Left hindlimb (tissue), 1 donor: ENCODE measurements around the gene CERS1.

Experiments used
- DNase-seq: peaks from one replicate; pipeline ENCODE4 v3.0.0-alpha.2; 2018

CERS1 gene

GRCh38 chr19:18832306-18833140 lies 63.4 kb downstream of the CERS1 start:
- no peak for DNase-seq

- DNase-seq: peak; percentile 95
Observed at GRCh38 chr19:18831524-18832305, 64.2 kb downstream of the CERS1 start, which contains the start of gene UPF1. Gene UPF1, plus strand, starts transcription at chr19:18831959. Its CDS starts 251 bp downstream, at chr19:18832210.

- no peak for DNase-seq
Observed at GRCh38 chr19:18830488-18830887, 65.5 kb downstream of the CERS1 start.

GRCh38 chr19:18828786-18829185 lies 67.2 kb downstream of the CERS1 start:
- DNase-seq: no peak
